Measurements from ENCODE around the gene RABEP2.

RABEP2 gene

DNA sequence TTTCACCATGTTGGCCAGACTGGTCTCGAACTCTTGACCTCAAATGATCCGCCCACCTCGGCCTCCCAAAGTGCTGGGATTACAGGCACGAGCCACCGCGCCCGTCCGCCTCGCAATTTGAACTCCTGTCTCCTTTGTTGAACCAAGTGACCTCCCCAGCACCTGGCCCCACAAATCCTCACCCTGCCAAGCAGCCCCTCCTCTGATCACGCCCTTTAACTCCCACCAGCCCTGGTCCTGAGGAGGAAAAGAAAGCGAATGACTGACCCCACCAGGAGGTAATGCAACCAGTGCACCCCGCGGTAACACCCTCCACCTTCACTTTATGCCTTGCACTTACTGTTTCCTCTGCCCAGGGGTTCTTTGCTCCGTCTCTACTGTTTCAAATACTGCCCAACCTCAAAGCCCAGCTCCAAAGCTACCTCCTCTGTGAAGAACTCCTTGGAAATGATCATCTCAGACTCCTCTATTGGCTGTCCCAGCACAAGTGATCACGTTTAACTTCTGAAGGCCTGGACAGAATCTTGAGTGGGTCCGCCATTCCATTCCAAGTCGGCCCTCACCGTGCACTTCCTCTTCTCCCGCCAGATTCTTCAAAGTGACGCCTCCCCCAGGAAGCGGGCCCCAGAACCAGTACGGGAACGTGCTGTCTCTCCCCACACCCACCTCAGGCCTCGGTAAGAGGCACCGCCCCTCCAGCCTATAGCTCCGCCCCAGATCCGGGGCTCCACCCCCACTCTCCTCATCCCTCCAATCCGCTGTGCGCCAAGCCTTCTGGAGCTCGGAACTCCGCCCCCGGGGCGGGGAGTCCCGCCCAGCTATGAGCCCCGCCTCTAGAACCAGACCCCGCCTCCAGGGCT lies 11.1 kb upstream of the RABEP2 start:
- no peak overlapping the region for H3K4me3 ChIP-seq (ENCODE audit: low read length)
- H3K4me2 ChIP-seq (ENCODE audit: low read length), result no peak overlapping the region
- no peaks in the 10 kb centered on the region for H4K20me1 ChIP-seq (ENCODE audit: insufficient read depth, low read length)
- no peaks in the 10 kb centered on the region for H3K79me2 ChIP-seq (ENCODE audit: low read length)
- no peaks in the 10 kb centered on the region for H3K9me3 ChIP-seq (ENCODE audit: insufficient read depth, low read length)
- H3K27me3 ChIP-seq (ENCODE audit: low read depth, low read length), result no peaks in the 10 kb centered on the region
- H3K9ac ChIP-seq (ENCODE audit: low read length), result no peak overlapping the region
- H3K36me3 ChIP-seq (replicated peaks; ENCODE audit: low read depth, low read length), result no peaks in the 10 kb centered on the region
- no peak overlapping the region for H2AFZ ChIP-seq (ENCODE audit: low read depth, low read length)
- no peak overlapping the region for H3K27ac ChIP-seq (ENCODE audit: low read length)
- peaks cover 9% of the 10 kb centered on the region for H3K4me1 ChIP-seq (ENCODE audit: low read length)
- no peak for TF ChIP-seq EZH2phosphoT487 (IDR thresholded peaks at IDR 0.05; ENCODE audit: low read depth)
- no peak for TF ChIP-seq CTCF (IDR thresholded peaks at IDR 0.05; ENCODE audit: low read depth, low read length)

DNA sequence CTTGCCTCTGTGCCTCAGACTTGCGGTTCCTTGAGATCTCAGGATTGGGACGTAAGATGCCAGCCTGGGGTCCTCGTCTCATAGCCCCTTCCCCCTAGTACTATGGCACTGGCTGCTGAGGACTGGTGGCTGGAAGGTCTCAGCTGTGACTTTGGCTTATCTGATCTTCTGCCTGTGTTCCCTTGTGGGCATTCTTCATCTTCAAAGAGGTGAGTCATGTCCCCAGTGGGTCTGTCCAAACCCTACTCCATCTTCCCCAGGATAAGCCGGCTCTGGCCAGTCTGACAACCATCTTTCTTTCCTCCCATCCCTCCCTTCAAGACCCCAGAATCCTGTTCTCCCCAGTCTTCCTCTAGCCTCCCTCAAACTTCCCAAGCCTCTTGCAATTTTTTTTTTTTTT lies 10.3 kb upstream of the RABEP2 start:
- TF ChIP-seq EZH2phosphoT487 (IDR thresholded peaks at IDR 0.05; ENCODE audit: low read depth) (no peak), CTCF (IDR thresholded peaks at IDR 0.05; ENCODE audit: low read depth, low read length) (no peak)
- H4K20me1 ChIP-seq (ENCODE audit: insufficient read depth, low read length), result no peaks in the 10 kb centered on the region

GRCh38 chr16:28933171-28933570 lies 8.1 kb upstream of the RABEP2 start:
- peaks cover 20% of the 10 kb centered on the region for H3K4me1 ChIP-seq (ENCODE audit: low read length)
- H3K9ac ChIP-seq (ENCODE audit: low read length), result no peak overlapping the region
- H3K36me3 ChIP-seq (replicated peaks; ENCODE audit: low read depth, low read length), result no peaks in the 10 kb centered on the region
- H4K20me1 ChIP-seq (ENCODE audit: insufficient read depth, low read length), result no peaks in the 10 kb centered on the region
- H3K9me3 ChIP-seq (ENCODE audit: insufficient read depth, low read length), result no peaks in the 10 kb centered on the region
- no peak overlapping the region for H3K4me3 ChIP-seq (ENCODE audit: low read length)
- H2AFZ ChIP-seq (ENCODE audit: low read depth, low read length), result no peak overlapping the region
- no peaks in the 10 kb centered on the region for H3K79me2 ChIP-seq (ENCODE audit: low read length)
- no peak overlapping the region for H3K4me2 ChIP-seq (ENCODE audit: low read length)
- H3K27ac ChIP-seq (ENCODE audit: low read length), result no peak overlapping the region
- TF ChIP-seq CTCF (IDR thresholded peaks at IDR 0.05; ENCODE audit: low read depth, low read length) (no peak), EZH2phosphoT487 (IDR thresholded peaks at IDR 0.05; ENCODE audit: low read depth) (no peak)
- H3K27me3 ChIP-seq (ENCODE audit: low read depth, low read length), result no peaks in the 10 kb centered on the region

More for the DNA sequence above, 10.3 kb upstream of the RABEP2 start:
- H3K9ac ChIP-seq (ENCODE audit: low read length), result no peak overlapping the region
- H3K27me3 ChIP-seq (ENCODE audit: low read depth, low read length), result no peaks in the 10 kb centered on the region
- H3K4me2 ChIP-seq (ENCODE audit: low read length), result no peak overlapping the region
- H3K27ac ChIP-seq (ENCODE audit: low read length), result no peak overlapping the region
- H3K4me1 ChIP-seq (ENCODE audit: low read length), result peaks cover 17% of the 10 kb centered on the region
- no peaks in the 10 kb centered on the region for H3K9me3 ChIP-seq (ENCODE audit: insufficient read depth, low read length)
- no peaks in the 10 kb centered on the region for H3K79me2 ChIP-seq (ENCODE audit: low read length)
- no peak overlapping the region for H3K4me3 ChIP-seq (ENCODE audit: low read length)
- H3K36me3 ChIP-seq (replicated peaks; ENCODE audit: low read depth, low read length), result no peaks in the 10 kb centered on the region
- H2AFZ ChIP-seq (ENCODE audit: low read depth, low read length), result no peak overlapping the region

DNA sequence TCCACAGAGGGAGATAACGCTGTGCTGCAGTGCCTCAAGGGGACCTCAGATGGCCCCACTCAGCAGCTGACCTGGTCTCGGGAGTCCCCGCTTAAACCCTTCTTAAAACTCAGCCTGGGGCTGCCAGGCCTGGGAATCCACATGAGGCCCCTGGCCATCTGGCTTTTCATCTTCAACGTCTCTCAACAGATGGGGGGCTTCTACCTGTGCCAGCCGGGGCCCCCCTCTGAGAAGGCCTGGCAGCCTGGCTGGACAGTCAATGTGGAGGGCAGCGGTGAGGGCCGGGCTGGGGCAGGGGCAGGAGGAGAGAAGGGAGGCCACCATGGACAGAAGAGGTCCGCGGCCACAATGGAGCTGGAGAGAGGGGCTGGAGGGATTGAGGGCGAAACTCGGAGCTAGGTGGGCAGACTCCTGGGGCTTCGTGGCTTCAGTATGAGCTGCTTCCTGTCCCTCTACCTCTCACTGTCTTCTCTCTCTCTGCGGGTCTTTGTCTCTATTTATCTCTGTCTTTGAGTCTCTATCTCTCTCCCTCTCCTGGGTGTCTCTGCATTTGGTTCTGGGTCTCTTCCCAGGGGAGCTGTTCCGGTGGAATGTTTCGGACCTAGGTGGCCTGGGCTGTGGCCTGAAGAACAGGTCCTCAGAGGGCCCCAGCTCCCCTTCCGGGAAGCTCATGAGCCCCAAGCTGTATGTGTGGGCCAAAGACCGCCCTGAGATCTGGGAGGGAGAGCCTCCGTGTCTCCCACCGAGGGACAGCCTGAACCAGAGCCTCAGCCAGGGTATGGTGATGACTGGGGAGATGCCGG lies 7.5 kb upstream of the RABEP2 start:
- Histone ChIP-seq H4K20me1 (ENCODE audit: insufficient read depth, low read length) (no peaks in the 10 kb centered on the region), H3K4me2 (ENCODE audit: low read length) (no peak overlapping the region), H3K27ac (ENCODE audit: low read length) (no peak overlapping the region), H3K27me3 (ENCODE audit: low read depth, low read length) (no peaks in the 10 kb centered on the region), H3K36me3 (replicated peaks; ENCODE audit: low read depth, low read length) (no peaks in the 10 kb centered on the region), H3K79me2 (ENCODE audit: low read length) (no peaks in the 10 kb centered on the region), H3K4me3 (ENCODE audit: low read length) (no peak overlapping the region), H3K4me1 (ENCODE audit: low read length) (peaks cover 20% of the 10 kb centered on the region), H3K9ac (ENCODE audit: low read length) (no peak overlapping the region), H2AFZ (ENCODE audit: low read depth, low read length) (no peak overlapping the region; the same call in 1 of the 2 replicates), H3K9me3 (ENCODE audit: insufficient read depth, low read length) (no peaks in the 10 kb centered on the region)
- no peak for TF ChIP-seq CTCF (IDR thresholded peaks at IDR 0.05; ENCODE audit: low read depth, low read length)
- TF ChIP-seq EZH2phosphoT487 (IDR thresholded peaks at IDR 0.05; ENCODE audit: low read depth), result no peak

All from OCI-LY3 (cell line).